A549 (cell line): ENCODE data around the gene NAT8L.

Source experiments
- CEBPB ChIP-seq, 2 experiments: fragments of >200 bp in 1 of 2; sonication (Bioruptor Twin) in 1 of 2; formaldehyde crosslinking in 1 of 2; IDR thresholded peaks; 2 replicates each; pipeline ENCODE4 v1.6.1; 2012 to 2016
- EP300 ChIP-seq, 2 experiments: fragments of >200 bp; sonication (Bioruptor Twin); formaldehyde crosslinking; IDR thresholded peaks; 2 replicates in 1 of 2; 3 replicates in 1 of 2; pipeline ENCODE4 v1.6.1; 2016 to 2017
- PHF8 ChIP-seq: fragments of 200-600 bp; sonication (generic); IDR thresholded peaks from 2 replicates; pipeline ENCODE4 v1.6.1; 2016; ENCODE audit warnings: low read depth, mild to moderate bottlenecking, antibody characterized with exemption, moderate library complexity, borderline replicate concordance
- TP53 ChIP-seq: fragments of 250-450 bp; sonication (Bioruptor Pico); IDR thresholded peaks from 2 replicates; pipeline ENCODE4 v1.5.0; 2021; ENCODE audit warnings: mild to moderate bottlenecking, moderate library complexity
- ZFP36 ChIP-seq: fragments of 450-650 bp; IDR thresholded peaks from 2 replicates; pipeline ENCODE4 v1.6.1; 2014; ENCODE audit warnings: borderline replicate concordance; ENCODE audit not compliant: partially characterized antibody
- TF ChIP-seq, protein P1 (sequence below): fragments of >200 bp; sonication (Bioruptor Twin); formaldehyde crosslinking; IDR thresholded peaks from 3 replicates; pipeline ENCODE4 v1.5.1; 2016
- TF ChIP-seq, protein P2 (sequence below): fragments of 250-450 bp; sonication (Bioruptor Pico); IDR thresholded peaks from 2 replicates; pipeline ENCODE4 v1.5.0; 2021; ENCODE audit warnings: mild to moderate bottlenecking, moderate library complexity, borderline replicate concordance

DNA sequence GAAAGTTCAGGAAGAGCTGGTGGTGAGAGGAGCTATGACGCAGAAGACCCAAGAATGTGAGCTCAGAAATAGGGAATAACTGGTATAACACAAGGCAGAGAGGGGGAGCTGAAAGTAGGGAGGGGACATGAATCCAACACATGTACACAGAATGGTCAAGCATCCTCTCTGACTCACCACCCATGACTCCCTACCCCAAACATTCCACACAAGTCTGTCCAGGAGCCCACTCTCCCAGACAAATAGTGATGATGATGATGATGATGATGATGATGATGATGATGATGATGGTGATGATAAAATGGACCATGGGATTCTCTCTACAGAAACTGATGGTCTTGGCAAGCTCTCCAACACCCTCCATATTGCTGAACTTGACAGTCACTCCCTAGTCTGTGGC lies 46.4 kb downstream of the NAT8L start:
- TF ChIP-seq CEBPB (IDR thresholded peaks at IDR 0.05) (no peak), EP300 (IDR thresholded peaks at IDR 0.05) (no peak), TP53 (no peak), ZFP36 (no peak), PHF8 (no peak)
- TF ChIP-seq, protein P1, sequence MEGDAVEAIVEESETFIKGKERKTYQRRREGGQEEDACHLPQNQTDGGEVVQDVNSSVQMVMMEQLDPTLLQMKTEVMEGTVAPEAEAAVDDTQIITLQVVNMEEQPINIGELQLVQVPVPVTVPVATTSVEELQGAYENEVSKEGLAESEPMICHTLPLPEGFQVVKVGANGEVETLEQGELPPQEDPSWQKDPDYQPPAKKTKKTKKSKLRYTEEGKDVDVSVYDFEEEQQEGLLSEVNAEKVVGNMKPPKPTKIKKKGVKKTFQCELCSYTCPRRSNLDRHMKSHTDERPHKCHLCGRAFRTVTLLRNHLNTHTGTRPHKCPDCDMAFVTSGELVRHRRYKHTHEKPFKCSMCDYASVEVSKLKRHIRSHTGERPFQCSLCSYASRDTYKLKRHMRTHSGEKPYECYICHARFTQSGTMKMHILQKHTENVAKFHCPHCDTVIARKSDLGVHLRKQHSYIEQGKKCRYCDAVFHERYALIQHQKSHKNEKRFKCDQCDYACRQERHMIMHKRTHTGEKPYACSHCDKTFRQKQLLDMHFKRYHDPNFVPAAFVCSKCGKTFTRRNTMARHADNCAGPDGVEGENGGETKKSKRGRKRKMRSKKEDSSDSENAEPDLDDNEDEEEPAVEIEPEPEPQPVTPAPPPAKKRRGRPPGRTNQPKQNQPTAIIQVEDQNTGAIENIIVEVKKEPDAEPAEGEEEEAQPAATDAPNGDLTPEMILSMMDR: no peak
- TF ChIP-seq, protein P2, sequence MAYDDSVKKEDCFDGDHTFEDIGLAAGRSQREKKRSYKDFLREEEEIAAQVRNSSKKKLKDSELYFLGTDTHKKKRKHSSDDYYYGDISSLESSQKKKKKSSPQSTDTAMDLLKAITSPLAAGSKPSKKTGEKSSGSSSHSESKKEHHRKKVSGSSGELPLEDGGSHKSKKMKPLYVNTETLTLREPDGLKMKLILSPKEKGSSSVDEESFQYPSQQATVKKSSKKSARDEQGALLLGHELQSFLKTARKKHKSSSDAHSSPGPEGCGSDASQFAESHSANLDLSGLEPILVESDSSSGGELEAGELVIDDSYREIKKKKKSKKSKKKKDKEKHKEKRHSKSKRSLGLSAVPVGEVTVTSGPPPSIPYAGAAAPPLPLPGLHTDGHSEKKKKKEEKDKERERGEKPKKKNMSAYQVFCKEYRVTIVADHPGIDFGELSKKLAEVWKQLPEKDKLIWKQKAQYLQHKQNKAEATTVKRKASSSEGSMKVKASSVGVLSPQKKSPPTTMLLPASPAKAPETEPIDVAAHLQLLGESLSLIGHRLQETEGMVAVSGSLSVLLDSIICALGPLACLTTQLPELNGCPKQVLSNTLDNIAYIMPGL (CRISPR knock-in tag): no peak
